Activated CD4-positive, alpha-beta T cell treated with anti-CD3 and anti-CD28 coated beads, Interleukin-2, amount 50 U/mL, for 1 hour (primary cell): Measurements from ENCODE around the gene USP31.
A peak's percentile ranks its signal among the peaks of the same experiment; 100 is the strongest.

Source experiments
- DNase-seq: peaks from one replicate; pipeline ENCODE4 v3.0.0-alpha.2; 2020

USP31 gene

GRCh38 chr16:23092072-23092800 lies 57.0 kb downstream of the USP31 start:
- no peak for DNase-seq

GRCh38 chr16:23089111-23089510 lies 60.1 kb downstream of the USP31 start:
- no peak for DNase-seq

- no peak for DNase-seq
Observed at GRCh38 chr16:23088018-23088417, 61.2 kb downstream of the USP31 start.

GRCh38 chr16:23085949-23086348 lies 63.3 kb downstream of the USP31 start:
- DNase-seq = no peak

GRCh38 chr16:23082161-23082788 lies 67.0 kb downstream of the USP31 start:
- DNase-seq = no peak

GRCh38 chr16:23081675-23082119 lies 67.6 kb downstream of the USP31 start:
- DNase-seq = no peak

GRCh38 chr16:23080747-23081146 lies 68.5 kb downstream of the USP31 start:
- DNase-seq = no peak

- no peak for DNase-seq
Observed at GRCh38 chr16:23080329-23080728, 68.9 kb downstream of the USP31 start.

GRCh38 chr16:23079675-23080301 lies 69.5 kb downstream of the USP31 start:
- DNase-seq = no peak

- DNase-seq = no peak
Observed at GRCh38 chr16:23074423-23074822, 74.8 kb downstream of the USP31 start.

GRCh38 chr16:23072769-23073549 lies 76.3 kb downstream of the USP31 start:
- DNase-seq = no peak

GRCh38 chr16:23072084-23072599 lies 77.1 kb downstream of the USP31 start:
- no peak for DNase-seq

- DNase-seq = no peak
Observed at GRCh38 chr16:23071196-23072083, 77.8 kb downstream of the USP31 start.

GRCh38 chr16:23069844-23070243 lies 79.4 kb downstream of the USP31 start:
- DNase-seq = no peak

- no peak for DNase-seq
Observed at GRCh38 chr16:23068079-23068736, 81.0 kb downstream of the USP31 start.

GRCh38 chr16:23066676-23067075 lies 82.6 kb downstream of the USP31 start:
- DNase-seq = no peak

GRCh38 chr16:23064639-23065038 lies 84.6 kb downstream of the USP31 start:
- no peak for DNase-seq

GRCh38 chr16:23062524-23062923 lies 86.7 kb downstream of the USP31 start:
- no peak for DNase-seq

GRCh38 chr16:23061669-23062068 lies 87.6 kb downstream of the USP31 start:
- DNase-seq = no peak

GRCh38 chr16:23060458-23061320 lies 88.6 kb downstream of the USP31 start:
- DNase-seq = peak; percentile 46
